Metanephros (tissue), 1 donor: ENCODE measurements around the gene NXF3. TPM values are rescaled to one million over a fixed set of nuclear protein-coding genes. Genes with fewer than 3 reads are reported as not detected.

Source experiments
- total RNA-seq: library from RNA; depleted of rRNA; stranded (reverse); fragments of >200 nt; gene quantifications from one replicate; pipeline ENCODE4 v1.2.3, GENCODE V29; 2014

The NXF3 gene
- not detected for total RNA-seq

GRCh38 chrX:103092942-103093341, at the start of gene NXF3:
Gene NXF3 (minus strand): TSS chrX:103093143. CDS start chrX:103093023, 120 bp downstream.

GRCh38 chrX:103063918-103064434, 29.0 kb downstream of the NXF3 start, which contains the start of gene BEX1:
Gene BEX1 (minus strand): TSS chrX:103064171. CDS start chrX:103063274, 897 bp downstream.

Other genes starting within 250 kb of the NXF3 start
- gene RAB40AL, start 155.9 kb downstream of the NXF3 start, total RNA-seq, result 1.2 TPM
- 14.8 TPM for gene BEX1, start 29.0 kb downstream of the NXF3 start, total RNA-seq
- gene BEX4, start 122.0 kb upstream of the NXF3 start, total RNA-seq, result 45.0 TPM
- 71.6 TPM for gene TCEAL8, start 162.0 kb upstream of the NXF3 start, total RNA-seq
- gene TCEAL5, start 183.6 kb upstream of the NXF3 start, total RNA-seq, result 1.6 TPM
- 29.8 TPM for gene BEX2, start 217.8 kb upstream of the NXF3 start, total RNA-seq
- gene TCEAL7, start 237.1 kb upstream of the NXF3 start, total RNA-seq, result 26.8 TPM